Measurements from ENCODE around the gene TCEA3. TPM values are rescaled to one million over a fixed set of nuclear protein-coding genes. Genes with fewer than 3 reads are reported as not detected.

TCEA3 gene
- total RNA-seq (2012; rRNA removed) = 3.0 and 3.3 TPM in 2 replicates
- 5.4 and 6.3 TPM in 2 replicates for polyA plus RNA-seq (2012; rRNA removed)
- polyA plus RNA-seq (2012; cell fraction: cytosol; rRNA removed) = 3.4 and 5.3 TPM in 2 replicates
- polyA plus RNA-seq (2012; cell fraction: nucleus; rRNA removed; ENCODE audit: low replicate concordance) = 6.6 and 11.2 TPM in 2 replicates
- percentile 50 among the genes with signal in this experiment for Bru-seq, nascent RNA
- BruChase-seq, experiment 1, labeled RNA remaining after a 6-hour chase = percentile 64 among the genes with signal in this experiment
- percentile 70 among the genes with signal in this experiment for BruChase-seq, experiment 2, labeled RNA remaining after a 2-hour chase
- long read RNA-seq, partial matches to known transcripts = 0 of 2 reads
- long read RNA-seq, other reads (novel, unspliced or antisense) = 1 of 2 reads

DNA sequence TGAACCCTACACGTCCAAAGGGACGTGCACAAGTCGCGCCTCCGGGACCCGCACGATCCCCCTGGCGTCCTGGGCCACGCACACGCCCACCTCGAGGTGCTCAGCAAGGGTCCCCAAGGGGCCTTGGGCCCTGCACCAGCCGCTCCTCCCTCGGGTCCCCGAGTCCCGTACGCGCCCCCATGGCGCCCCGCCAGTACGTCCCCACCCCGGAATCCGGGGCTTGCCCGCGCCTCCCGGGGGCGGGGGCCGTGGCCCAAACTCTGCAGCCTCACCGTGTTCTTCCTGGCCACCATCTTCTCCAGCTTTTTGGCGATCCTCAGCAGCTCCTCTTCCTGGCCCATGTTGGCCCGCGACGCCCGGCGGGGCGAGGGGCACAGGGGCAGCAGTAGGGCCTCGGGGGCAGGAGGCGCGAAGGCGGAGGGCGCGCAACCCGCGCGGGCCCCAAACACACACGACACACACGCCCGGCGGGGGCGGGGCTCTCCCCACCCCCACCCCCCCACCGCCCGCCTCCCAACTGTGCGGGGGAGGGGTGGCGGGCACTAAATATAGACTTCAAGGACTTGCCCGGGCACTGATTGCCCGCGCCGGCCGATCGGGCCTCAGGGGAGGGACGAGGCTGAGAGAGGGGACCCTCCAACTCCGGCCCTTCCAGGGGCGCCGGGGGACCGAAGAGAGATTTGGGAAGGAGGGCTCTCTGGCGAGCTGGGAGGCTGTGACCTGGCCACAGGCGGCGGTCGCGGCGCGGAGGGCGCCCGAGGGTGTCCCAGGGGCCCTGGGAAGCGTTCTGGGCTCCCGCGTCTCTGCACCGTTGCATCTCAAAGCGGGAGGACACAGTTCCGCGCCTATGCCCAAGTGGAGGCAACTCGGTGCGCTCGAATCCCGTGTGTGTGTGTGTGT is at the start of gene TCEA3:
Gene TCEA3, minus strand, starts transcription at position 456 of the 900 bp plus-strand sequence. Its CDS starts 115 bp downstream, at position 341.
- BruUV-seq (replicated peaks) = no TSS peak
- in situ Hi-C loops (cut with MboI; ENCODE audit: low sequenced_read_pairs) = no loop called here
- Histone ChIP-seq H3K9me1 (ENCODE audit: insufficient read depth, low read length) (peaks cover 19% of the 10 kb centered on the region), H3K9me3 (ENCODE audit: control insufficient read depth, insufficient read depth, low read length) (no peaks in the 10 kb centered on the region), H4K91ac (ENCODE audit: insufficient read depth, low read depth, low read length) (peak within 1 kb of the TSS; percentile 1; the same call in 1 of the 2 replicates), H2AK9ac (replicated peaks; ENCODE audit: low read depth, low read length, poor library complexity) (peak within 1 kb of the TSS; percentile 73), H3K79me1 (ENCODE audit: low read depth in 1 of 2, low read length in 2 of 2) (peaks cover 0 to 11% of the 10 kb centered on the region in 2 experiments; a peak in 2 of 4 replicates), H3K27ac (ENCODE audit: insufficient read depth, low read length) (no peak within 1 kb of the TSS), H3K36me3 (ENCODE audit: control insufficient read depth, insufficient read depth, low read length) (peaks cover 4% of the 10 kb centered on the region; the same call in 1 of the 2 replicates), H3K4me2 (ENCODE audit: low read depth, low read length) (peak within 1 kb of the TSS; percentile 45; the same call in 1 of the 2 replicates), H2BK15ac (ENCODE audit: low read depth, low read length) (no peak within 1 kb of the TSS; the same call in 2 of the 3 replicates), H3K4me1 (ENCODE audit: control insufficient read depth, insufficient read depth, low read length) (peaks cover 14% of the 10 kb centered on the region), H3K14ac (replicated peaks; ENCODE audit: low read depth, low read length) (0 out of 2 replicates have a peak within 1 kb of the TSS, but pooled peaks have one; percentile 25), H4K20me1 (ENCODE audit: insufficient read depth, low read length) (no peaks in the 10 kb centered on the region; the same call in 1 of the 2 replicates), H2AFZ (replicated peaks; ENCODE audit: low read length, poor library complexity) (peak within 1 kb of the TSS; percentile 87), H2BK120ac (ENCODE audit: low read depth, low read length) (peak within 1 kb of the TSS; percentile 39; the same call in 1 of the 2 replicates), H4K5ac (ENCODE audit: low read depth, low read length) (peak within 1 kb of the TSS; percentile 70), H3K18ac (ENCODE audit: low read depth, low read length) (peak within 1 kb of the TSS; percentile 46), H3K56ac (ENCODE audit: extremely low read depth, insufficient read depth, low read length) (no peak within 1 kb of the TSS), H3K4me3 (ENCODE audit: insufficient read depth, low read depth, low read length) (peak within 1 kb of the TSS; percentile 45), H2AK5ac (ENCODE audit: low read depth, low read length) (peak within 1 kb of the TSS; percentile 25; the same call in 1 of the 2 replicates), H3K9ac (ENCODE audit: low read depth, low read length) (peak within 1 kb of the TSS; percentile 40; the same call in 1 of the 2 replicates), H2BK20ac (ENCODE audit: low read depth, low read length) (peak within 1 kb of the TSS; percentile 9; the same call in 1 of the 2 replicates), H3K4ac (ENCODE audit: low read depth, low read length) (peak within 1 kb of the TSS; percentile 63), H2BK5ac (ENCODE audit: low read depth, low read length, poor library complexity, severe bottlenecking) (peak within 1 kb of the TSS; percentile 15), H3K23ac (ENCODE audit: low read depth, low read length) (peak within 1 kb of the TSS; percentile 31; the same call in 1 of the 2 replicates), H3K27me3 (ENCODE audit: control insufficient read depth, insufficient read depth, low read length) (no peaks in the 10 kb centered on the region), H4K8ac (ENCODE audit: low read depth in 2 of 2, low read length in 2 of 2) (peak within 1 kb of the TSS; percentile 19 to 80; a peak in 3 of 4 replicates)
- DNase-seq = no peak
- CTCF ChIA-PET = no interaction called here
- WGBS, 2 experiments (ENCODE audit: extremely low coverage in 2 of 2, insufficient read length in 1 of 2) = 14% methylated on average over 30 of the region's 84 CpGs; no CpG with 5 or more reads in 1 of the 2 experiments
- POLR2A ChIA-PET (ENCODE audit: unreplicated experiment) = interaction anchor here (0.6 kb wide), 2 partner anchors 17 to 157 kb away, joined by 3 to 10 read pairs; no protein-coding TSS in a partner anchor
- intact Hi-C loops (cut with micrococcal nuclease) = loop anchor here (5.0 kb wide), 1 partner anchor 113 kb away; no protein-coding TSS in a partner anchor
- peak; percentile 5; the same call in 1 of the 2 replicates for ATAC-seq (ENCODE audit: low read depth)
- dilution Hi-C loops (cut with HindIII; ENCODE audit: low sequenced_read_pairs, unreplicated experiment) = loop anchor here (10.0 kb wide), 1 partner anchor 90 kb away; no protein-coding TSS in a partner anchor
- TF ChIP-seq, protein P1, sequence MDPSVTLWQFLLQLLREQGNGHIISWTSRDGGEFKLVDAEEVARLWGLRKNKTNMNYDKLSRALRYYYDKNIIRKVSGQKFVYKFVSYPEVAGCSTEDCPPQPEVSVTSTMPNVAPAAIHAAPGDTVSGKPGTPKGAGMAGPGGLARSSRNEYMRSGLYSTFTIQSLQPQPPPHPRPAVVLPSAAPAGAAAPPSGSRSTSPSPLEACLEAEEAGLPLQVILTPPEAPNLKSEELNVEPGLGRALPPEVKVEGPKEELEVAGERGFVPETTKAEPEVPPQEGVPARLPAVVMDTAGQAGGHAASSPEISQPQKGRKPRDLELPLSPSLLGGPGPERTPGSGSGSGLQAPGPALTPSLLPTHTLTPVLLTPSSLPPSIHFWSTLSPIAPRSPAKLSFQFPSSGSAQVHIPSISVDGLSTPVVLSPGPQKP (IDR thresholded peaks at IDR 0.05; ENCODE audit: borderline replicate concordance, low read depth, low read length) = no peak
- TF ChIP-seq, protein P2, sequence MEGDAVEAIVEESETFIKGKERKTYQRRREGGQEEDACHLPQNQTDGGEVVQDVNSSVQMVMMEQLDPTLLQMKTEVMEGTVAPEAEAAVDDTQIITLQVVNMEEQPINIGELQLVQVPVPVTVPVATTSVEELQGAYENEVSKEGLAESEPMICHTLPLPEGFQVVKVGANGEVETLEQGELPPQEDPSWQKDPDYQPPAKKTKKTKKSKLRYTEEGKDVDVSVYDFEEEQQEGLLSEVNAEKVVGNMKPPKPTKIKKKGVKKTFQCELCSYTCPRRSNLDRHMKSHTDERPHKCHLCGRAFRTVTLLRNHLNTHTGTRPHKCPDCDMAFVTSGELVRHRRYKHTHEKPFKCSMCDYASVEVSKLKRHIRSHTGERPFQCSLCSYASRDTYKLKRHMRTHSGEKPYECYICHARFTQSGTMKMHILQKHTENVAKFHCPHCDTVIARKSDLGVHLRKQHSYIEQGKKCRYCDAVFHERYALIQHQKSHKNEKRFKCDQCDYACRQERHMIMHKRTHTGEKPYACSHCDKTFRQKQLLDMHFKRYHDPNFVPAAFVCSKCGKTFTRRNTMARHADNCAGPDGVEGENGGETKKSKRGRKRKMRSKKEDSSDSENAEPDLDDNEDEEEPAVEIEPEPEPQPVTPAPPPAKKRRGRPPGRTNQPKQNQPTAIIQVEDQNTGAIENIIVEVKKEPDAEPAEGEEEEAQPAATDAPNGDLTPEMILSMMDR (conservative IDR thresholded peaks at IDR 0.05; ENCODE audit: low read depth, low read length) = no peak
- TF ChIP-seq MAZ (IDR thresholded peaks at IDR 0.05; ENCODE audit: borderline replicate concordance, low read depth, low read length) = no peak
- no peak for TF ChIP-seq RAD21 (IDR thresholded peaks at IDR 0.05; ENCODE audit: low read length)
- no peak for TF ChIP-seq SMC3 (IDR thresholded peaks at IDR 0.05; ENCODE audit: low read depth, low read length)
- TF ChIP-seq NFE2L2 (IDR thresholded peaks at IDR 0.05; ENCODE audit: low read depth, low read length) = no peak
- TF ChIP-seq MXI1 (IDR thresholded peaks at IDR 0.05; ENCODE audit: borderline replicate concordance, low read depth, low read length) = no peak
- TF ChIP-seq MAFK (IDR thresholded peaks at IDR 0.05; ENCODE audit: low read depth, low read length) = no peak
- no peak for TF ChIP-seq RCOR1 (IDR thresholded peaks at IDR 0.05; ENCODE audit: insufficient replicate concordance, low read length)
- TF ChIP-seq FOS (IDR thresholded peaks at IDR 0.05; ENCODE audit: low read depth, low read length) = no peak

Measured in IMR-90 (cell line).